Measurements from ENCODE around the gene MAGEA4. TPM values are rescaled to one million over a fixed set of nuclear protein-coding genes. Genes with fewer than 3 reads are reported as not detected.
"Not testable (repeated sequence)": the region's sequence is repeated elsewhere in the genome, so short reads cannot be mapped to it uniquely, and the experiment has no call there.

MAGEA4 gene, protein sequence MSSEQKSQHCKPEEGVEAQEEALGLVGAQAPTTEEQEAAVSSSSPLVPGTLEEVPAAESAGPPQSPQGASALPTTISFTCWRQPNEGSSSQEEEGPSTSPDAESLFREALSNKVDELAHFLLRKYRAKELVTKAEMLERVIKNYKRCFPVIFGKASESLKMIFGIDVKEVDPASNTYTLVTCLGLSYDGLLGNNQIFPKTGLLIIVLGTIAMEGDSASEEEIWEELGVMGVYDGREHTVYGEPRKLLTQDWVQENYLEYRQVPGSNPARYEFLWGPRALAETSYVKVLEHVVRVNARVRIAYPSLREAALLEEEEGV
- polyA plus RNA-seq (ENCODE audit: insufficient read length), result not detected

DNA sequence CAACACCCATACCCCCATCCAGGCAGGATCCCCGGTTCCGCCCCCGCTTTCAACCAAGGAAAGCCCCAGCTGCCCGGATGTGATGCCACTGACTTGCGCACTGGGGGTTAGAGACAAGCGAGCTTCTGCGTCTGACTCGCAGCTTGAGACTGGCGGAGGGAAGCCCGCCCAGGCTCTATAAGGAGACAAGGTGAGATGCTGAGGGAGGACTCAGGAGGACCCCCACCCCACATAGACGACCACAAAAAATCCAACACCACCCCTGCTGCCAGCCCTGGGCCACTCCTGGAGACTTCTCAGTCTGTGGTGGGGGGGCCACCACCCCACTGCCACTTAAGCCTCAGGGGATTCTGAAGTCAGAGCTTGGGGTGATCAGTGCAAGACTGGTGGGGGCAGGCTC lies at the start of gene MAGEA4:
Gene MAGEA4 (plus strand): TSS at position 110 of the 400 bp plus-strand sequence. CDS start 10,776 bp downstream, outside the sequence.
- DNase-seq, result no peak

DNA sequence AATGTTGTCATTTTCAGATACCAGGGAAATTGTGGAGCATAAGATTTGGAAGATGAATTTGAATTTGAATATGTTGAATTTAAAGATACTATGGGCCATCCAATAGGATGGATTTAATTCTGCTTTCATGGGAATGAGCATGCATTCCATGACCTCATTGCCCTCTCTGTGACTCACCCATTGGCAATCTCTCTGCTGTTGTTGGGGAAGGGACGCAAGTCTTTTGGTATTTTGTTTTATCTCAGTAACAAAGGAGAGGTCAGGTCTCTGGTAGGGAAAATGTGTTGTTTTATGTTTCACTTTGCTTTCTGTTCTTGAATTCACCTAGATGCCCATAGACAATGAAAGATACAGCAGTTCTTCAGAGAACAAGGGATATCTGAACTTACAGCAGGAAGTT lies 42.1 kb upstream of the MAGEA4 start:
- DNase-seq, result no peak

DNA sequence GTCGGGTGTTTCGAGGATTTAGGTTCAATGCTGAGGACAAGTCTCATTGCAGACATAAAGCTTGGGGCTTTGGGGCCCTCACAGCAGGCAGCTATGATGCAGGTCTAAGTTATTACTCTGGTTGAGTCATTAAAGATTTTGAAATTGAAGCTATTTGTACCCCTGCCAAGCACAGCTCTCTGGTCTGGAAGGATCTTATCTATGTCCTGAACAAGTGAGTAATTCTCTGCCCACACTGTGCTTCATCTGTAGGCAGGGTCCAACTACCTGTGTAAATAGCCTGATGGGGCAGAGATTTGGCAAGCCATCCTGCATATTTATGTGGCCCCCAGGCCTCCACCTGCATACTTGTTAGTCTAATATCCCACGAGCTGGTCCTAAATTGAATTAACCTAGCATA lies 41.4 kb upstream of the MAGEA4 start:
- no peak for DNase-seq

DNA sequence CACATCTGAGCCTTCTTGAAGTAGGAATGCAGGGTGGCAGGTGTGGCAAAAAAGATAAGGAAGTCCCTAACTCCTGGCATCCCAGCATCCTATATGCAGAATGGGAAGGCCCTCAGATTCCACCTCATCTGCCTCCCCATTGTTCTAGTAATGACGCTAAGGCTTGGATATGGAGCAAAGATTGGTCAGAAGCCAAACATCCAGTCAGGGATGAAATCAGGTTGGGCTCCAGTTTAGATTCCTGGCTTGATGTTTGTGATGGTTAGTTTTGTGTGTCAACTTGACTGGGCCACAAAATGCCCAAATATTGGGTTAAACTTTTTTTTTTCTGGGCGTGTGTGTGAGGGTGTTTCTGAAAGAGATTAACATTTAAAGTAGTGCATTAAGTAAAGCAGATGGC lies 39.6 kb upstream of the MAGEA4 start:
- DNase-seq, result no peak

DNA sequence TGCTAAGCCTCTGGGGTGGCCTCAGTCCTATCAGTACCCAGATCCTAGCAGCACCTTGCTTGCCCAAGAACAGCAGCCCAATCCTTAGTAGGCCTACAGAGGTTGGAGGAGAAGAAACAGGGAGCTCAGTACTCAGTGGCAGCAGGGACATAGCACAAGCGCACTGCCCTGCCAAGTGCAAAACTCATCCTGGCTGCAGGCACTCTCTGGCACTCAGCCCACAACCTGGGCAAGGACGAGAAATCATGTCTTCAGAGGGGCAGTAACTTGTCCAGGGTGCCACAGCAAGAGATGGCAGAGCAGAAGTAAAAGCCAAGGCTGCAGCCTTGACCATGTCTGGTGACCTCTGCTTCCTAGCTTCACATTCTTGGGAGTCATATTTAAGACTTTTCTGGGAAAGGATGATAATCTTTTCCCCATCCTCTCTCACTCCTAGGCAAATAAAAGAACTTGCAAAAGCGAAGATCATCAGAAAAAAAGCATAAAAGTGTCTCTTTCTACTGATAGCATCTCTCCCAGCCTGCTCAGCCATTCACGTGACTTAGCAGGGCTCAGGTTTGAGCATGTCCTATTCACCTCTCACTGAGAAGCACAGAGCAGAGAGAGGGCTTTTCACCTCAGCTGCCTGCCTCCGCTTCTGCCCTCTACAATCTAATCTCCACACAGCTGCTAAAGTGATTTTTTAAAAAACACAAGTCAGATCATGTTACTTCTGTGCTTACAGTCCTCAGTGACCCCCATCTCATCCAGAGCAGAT lies 37.2 kb upstream of the MAGEA4 start:
- DNase-seq, result no peak

DNA sequence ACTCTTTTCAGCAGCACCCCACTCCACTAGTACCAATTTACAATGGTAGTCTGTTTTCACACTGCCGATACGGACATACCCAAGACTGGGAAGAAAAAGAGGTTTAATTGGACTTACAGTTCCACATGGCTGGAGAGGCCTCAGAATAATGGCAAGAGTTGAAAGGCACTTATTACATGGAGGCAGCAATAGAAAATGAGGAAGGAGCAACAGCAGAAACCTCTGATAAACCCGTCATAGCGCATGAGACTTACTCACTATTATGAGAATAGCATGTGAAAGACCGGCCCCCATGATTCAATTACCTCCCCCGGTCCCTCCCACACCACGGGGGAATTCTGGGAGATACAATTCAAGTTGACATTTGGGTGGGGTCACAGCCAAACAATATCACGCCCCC lies 34.1 kb upstream of the MAGEA4 start:
- DNase-seq, result no peak

DNA sequence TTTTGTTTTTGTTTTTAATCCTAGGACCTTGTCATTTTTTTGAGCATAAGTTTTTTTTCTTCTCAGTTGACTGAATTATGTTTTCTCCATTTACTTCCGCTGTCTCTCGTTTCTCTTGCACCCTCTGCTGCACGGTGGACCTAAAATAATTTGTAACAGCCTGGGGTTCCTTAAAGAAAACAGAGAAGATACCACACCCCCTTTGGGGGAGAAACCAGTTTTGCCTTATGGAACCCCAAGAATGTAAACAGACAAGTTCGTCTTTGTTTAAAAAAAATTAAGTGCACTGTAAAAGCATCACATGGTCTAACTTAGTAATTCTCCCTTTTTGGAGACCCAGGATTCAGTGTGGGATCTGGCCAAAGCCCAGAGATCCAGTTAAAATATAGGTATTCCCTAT lies 32.8 kb upstream of the MAGEA4 start:
- no peak for DNase-seq

DNA sequence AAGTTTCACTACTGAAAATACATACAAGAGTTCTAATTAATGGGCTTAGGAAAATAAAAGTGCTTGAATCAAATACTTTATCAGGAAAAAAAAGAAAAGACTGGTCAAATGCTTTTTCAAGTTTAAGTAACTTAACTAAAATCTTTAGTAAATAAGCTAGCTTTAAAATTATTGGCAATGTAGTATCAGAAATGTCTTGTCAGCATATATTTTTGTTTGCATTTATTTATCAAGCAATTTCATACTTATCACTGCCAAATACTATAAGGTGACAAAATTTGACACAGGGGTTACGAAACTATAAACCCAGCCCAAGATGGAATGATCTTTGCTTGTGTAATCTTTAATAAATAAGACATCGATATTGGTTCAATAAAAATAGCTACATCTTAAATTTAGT lies 31.8 kb upstream of the MAGEA4 start:
- no peak for DNase-seq

DNA sequence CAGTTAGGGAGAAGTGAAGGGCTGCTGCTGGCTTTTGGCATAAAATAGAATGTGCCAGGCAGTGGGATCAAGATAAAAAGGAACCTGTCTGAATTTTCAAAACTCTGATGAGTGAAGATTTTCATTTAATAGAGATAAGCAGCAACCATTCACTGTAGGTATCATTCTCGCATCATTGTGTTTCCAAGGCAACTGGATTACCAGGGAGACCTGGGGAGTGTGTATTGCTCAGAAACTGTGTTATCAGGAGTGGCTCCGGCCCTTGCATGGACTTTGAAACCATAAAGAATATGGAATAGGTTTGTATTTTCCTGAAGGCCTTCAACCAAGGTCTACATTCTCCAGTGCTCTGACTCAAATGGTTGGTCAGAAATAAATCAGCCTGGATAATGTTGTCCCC lies 23.3 kb upstream of the MAGEA4 start:
- no peak for DNase-seq

DNA sequence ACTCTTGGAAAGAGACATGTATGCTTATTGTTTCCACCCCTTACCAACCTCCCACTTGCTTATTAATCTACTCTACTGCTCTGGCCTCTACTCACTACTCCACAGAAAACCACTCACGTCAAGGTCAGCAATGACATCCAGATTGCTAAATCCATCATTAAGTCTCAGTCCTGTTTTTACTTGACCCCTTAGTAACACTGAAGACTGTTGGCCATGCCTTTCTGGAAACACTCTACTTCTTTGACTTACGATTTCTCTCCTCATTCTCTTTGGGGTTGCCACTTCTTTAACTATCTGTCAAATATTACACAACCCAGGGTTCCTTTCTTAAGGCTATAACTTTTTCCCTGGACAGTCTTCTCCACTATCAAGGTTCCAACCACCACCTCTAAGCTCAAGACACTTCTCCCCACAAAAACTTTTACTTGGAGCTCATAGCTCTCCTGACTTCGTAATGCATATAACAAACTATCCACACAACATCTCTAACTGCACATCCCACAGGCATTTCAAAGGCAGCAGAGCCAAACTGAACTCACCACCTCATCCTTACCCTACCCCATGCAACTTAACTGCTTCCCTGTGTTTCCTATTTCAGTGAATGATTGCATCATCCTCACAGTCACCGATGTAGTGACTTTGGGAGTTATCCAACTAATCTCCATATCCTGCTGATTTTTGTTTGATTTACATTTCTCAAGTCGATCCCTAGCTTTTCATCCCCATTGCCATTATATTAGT lies 15.8 kb upstream of the MAGEA4 start:
- DNase-seq, result no peak

DNA sequence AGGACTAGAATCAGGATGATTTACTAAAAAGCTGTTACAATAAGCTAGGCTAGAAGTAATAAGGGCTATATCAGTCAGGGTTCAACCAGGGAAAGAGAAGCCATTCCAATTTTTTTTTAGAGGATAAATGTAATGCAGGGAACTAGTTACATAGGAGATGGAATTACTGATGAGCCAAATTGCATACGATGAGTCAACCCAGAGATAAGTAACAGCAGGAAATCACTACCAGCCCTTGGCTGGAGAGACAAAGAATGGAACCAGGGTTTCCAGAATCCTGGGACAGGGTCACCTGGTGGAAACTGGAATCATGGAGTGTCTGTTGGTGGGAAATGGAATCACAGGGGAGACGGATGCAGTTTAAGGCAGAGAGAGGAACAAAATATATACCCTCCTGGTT lies 13.1 kb upstream of the MAGEA4 start:
- DNase-seq, result no peak

DNA sequence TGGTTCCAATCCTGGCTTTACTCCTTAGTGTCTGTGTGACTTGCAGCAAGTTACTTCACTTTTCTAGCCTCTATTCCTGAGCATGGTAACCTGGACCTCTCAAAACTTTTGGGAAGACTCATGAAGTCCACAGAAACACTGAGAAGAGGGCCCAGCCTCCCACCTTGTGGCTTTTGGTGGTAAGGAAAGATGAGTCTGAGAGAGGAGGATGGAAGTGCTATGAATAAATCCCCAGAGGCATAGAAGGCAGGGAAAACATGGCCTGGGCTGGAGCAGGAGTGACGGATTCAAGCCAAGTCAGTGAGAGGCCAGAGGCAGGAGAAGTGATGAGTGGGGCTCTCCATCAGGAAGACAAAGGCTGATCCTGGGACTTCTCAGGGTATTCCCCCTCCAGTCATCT lies 10.9 kb upstream of the MAGEA4 start:
- no peak for DNase-seq

DNA sequence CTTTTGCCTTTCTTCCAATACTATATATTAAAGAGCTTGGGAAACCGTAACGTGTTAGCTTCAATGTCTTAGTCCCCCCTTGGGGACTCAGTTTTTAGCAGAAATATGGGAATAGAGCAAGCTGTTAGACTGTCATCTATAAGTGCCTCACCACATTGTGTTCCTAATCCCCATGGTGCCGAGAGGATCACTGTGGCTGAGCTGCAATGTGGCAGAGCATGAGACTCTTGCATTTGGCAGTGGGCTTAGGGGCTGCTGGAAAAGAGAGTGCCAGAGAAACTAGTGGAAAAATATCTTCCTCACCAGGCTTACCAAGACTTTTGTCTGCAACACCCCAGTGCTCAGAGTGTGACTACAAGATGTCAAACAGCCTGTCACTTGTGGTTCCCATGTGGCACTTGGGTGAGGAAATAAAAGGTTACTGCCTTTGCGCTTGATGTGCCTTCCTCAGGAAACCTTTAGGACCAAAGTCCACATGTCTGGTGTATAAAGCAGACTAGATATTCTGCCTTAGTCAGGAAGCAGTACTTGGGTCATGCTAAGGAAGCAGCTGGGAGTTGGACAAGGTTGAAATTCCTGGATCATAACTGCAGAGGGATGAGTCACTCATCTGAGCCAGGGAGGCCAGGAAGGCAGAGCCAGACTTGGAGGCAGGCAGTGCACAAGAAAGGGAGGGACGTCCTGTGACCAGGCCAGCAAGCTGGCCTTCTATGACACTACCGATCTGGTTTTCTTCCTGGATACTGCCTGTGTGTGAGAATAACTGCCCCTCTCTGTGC lies 9.7 kb upstream of the MAGEA4 start:
- DNase-seq, result peak; percentile 43

DNA sequence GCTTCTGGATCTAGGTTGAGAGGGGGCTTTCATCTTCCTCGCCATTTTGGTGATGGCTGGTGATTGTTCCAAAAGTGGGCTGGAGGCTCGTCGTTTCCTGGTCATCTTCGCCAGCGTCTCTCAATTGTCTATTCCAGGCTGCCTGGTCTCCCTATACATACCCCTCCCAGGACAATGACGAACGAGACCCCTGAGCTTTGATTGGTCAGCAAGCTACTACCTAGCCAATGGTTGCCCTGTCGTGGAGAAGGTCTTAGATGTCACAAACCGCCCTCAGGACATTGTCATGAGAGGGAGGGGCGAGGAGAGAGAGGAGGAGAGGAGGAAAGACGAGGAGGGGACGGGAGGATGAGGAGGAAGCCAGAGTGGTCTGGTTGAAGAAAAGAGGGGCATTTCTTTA lies 7.7 kb upstream of the MAGEA4 start:
- DNase-seq, result no peak

DNA sequence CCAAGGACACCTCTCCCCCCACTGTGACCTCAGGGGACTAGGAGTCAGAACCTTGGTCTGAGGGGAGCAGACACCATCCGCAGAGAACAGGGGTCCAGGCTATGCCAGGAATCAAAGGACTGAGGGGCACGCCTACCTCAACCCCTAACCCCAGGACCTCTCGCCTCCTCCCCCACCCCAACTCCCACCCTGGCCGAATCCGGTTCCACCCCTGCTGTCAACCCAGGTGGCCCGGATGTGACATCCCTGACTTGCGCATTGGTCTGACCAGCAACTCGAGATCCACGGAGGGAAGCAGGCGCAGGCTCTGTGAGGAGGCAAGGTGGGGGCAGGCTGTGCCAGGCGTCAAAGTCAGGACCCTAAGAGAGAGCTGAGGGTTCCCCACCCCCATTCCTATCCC lies 468 bp upstream of the MAGEA4 start:
- no peak for DNase-seq

DNA sequence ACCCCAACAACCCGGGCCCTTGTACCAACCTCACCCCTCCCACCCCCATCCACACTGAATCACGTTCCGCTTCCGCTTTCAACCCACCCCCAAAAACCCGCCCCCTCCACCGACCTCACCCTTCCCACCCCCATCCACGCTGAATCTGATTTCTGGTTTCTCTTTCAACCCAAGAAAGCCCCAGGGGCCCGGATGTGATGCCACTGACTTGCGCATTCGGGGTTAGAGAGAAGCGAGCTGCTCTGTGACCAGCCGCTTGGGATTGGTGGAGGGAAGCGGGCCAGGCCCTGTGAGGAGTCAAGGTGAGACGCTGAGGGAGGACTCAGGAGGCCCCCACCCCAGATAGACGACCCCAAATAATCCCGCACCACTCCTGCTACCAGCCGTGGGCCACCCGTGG lies 6.0 kb downstream of the MAGEA4 start:
- not testable (repeated sequence) for DNase-seq

DNA sequence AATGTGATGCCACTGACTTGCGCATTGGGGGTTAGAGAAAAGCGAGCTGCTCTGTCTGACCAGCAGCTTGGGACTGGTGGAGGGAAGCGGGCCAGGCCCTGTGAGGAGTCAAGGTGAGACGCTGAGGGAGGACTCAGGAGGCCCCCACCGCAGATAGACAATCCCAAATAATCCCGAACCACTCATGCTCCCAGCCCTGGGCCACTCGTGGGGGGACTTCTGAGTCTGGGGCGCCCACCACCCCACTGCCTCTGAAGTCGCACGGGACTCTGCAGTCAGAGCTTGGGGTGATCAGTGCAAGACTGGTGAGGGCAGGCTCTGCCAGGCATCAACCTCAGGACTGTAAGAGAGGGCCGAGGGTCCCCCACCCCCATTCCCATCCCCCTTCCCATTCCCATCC lies 6.9 kb downstream of the MAGEA4 start:
- no peak for DNase-seq

DNA sequence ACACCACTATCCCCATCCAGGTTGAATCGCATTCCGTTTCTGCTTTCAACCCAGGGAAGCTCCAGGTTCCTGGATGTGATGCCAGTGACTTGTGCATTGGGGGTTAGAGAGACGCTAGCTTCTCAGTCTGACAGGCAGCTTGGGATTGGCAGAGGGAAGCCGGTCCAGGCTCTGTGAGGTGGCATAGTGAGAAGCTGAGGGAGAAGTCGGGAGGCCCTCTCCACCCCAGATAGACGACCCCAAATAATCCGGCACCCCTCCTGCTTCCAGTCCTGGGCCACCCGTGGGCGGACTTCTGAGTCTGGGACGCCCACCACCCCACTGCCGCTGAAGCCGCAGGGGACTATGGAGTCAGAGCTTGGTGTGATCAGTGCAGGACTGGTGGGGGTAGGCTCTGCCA lies 7.4 kb downstream of the MAGEA4 start:
- DNase-seq, result no peak

DNA sequence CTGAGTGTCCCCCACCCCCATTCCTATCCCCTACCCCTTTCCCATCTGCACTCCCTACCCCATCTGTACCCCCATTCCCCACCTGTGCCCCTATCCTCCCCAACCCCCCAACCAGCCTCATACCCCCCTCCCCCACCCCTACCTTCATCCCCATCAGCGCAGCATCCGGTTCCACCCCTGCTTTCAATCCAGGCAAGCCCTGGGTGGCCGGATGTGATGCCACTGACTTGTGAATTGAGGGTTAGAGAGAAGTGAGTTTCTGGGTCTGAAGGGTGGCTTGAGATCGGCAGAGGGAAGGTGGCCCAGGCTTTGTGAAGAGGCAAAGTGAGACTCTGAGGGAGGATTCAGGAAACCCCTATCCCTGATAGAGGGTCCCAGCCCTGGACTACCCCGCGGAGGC lies 7.8 kb downstream of the MAGEA4 start:
- DNase-seq, result no peak

DNA sequence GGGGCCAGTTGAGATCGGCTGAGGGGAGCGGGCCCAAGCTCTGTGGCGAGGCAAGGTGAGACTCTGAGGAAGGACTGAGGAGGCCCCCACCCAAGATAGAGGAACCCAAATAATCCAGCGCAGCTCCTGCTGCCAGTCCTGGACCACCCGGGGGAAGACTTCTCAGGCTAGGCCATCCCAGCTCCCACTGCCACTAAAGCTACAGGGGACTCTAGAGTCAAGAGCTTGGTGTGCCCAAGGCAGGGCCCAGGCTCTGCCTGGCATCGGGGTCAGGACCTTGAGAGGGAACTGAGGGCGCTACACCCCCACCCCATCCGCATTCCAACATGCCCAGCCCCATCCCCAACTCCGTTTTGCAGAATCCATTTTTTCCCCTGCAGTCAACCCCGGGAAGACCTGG lies 8.6 kb downstream of the MAGEA4 start:
- no peak for DNase-seq

DNA sequence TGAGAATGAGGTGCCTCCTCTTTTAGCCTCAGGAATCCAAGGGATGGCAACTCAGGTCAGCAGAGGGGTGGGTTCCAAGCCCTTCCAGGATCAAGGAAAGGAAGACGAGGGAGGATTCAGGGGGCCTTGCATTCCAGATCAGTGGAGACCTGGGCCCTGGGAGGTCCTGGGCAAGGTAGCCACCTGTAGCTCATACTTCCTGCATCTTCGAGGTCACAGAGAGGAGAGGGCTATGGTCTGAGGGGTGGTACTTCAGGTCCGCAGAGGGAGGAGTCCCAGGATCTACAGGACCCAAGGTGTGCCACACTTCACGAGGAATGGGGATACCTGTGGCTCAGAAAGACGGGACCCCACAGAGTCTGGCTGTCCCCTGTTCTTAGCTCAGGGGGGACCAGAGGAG lies 9.2 kb downstream of the MAGEA4 start:
- no peak for DNase-seq

DNA sequence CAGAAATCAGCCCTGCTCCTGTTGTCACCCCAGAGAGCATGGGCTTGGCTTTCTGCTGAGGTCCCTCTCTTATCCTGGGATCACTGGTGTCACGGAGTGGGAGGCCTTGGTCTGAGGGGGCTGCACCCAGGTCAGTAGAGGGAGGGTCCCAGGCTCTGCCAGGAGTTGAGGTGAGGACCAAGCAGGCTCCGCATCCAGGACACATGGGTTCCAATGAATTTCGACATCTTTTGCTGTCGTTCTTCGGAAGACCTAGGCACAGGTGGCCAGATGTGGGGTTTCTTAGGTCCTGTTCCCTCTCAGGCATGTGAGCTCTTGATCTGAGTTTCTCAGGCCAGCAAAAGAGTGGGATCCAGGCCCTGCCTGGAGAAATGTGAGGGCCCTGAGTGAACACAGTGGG lies 10.0 kb downstream of the MAGEA4 start:
- no peak for DNase-seq

DNA sequence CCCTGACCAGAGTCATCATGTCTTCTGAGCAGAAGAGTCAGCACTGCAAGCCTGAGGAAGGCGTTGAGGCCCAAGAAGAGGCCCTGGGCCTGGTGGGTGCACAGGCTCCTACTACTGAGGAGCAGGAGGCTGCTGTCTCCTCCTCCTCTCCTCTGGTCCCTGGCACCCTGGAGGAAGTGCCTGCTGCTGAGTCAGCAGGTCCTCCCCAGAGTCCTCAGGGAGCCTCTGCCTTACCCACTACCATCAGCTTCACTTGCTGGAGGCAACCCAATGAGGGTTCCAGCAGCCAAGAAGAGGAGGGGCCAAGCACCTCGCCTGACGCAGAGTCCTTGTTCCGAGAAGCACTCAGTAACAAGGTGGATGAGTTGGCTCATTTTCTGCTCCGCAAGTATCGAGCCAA lies 11.0 kb downstream of the MAGEA4 start:
- DNase-seq, result no peak

Data from hindlimb muscle (tissue), 1 donor.